H1 (cell line): Measurements from ENCODE around the gene CAMK2A. TPM values are rescaled to one million over a fixed set of nuclear protein-coding genes. Genes with fewer than 3 reads are reported as not detected.

Experiments
- CTCF ChIA-PET: fragments of 300-600 bp; sonication (Branson Sonifier 250); formaldehyde crosslinking; loops from one replicate; lab custom pipeline; 2021; ENCODE audit not compliant: partially characterized antibody; lab: Charles Lee
- POLR2A ChIA-PET: fragments of 300-600 bp; sonication (Branson Sonifier 250); formaldehyde crosslinking; loops from one replicate; lab custom pipeline; 2021; ENCODE audit warnings: inconsistent platforms; ENCODE audit not compliant: partially characterized antibody; lab: Charles Lee
- DNase-seq, 2 experiments: peaks; one replicate each; pipeline versions ENCODE4 v3.0.0 to v3.0.0-alpha.2; 2010 to 2022; ENCODE audit warnings: low spot score in 2 of 2, low read depth in 1 of 2, mixed read lengths in 1 of 2
- FAIRE-seq: peaks from 2 replicates; lab custom pipeline; 2011; peaks lifted over from hg19 to GRCh38; lab: Jason Lieb, UNC
- H2AFZ ChIP-seq: 2 replicates; pipeline ENCODE4 v1.8.1; 2012; ENCODE audit warnings: low read length, inconsistent platforms
- H2AK5ac ChIP-seq: 2 replicates; pipeline ENCODE4 v1.6.1; 2013; ENCODE audit warnings: low read depth, low read length
- H2BK120ac ChIP-seq: replicated peaks from 2 replicates; pipeline ENCODE3; 2013; ENCODE audit warnings: low read depth, low read length, inconsistent platforms
- H2BK12ac ChIP-seq: 2 replicates; pipeline ENCODE4 v1.6.1; 2013; ENCODE audit warnings: low read depth, low read length
- H2BK15ac ChIP-seq: 2 replicates; pipeline ENCODE4 v1.6.1; 2013; ENCODE audit warnings: low read length
- H2BK20ac ChIP-seq: 2 replicates; pipeline ENCODE4 v1.6.1; 2013; ENCODE audit warnings: low read length
- H2BK5ac ChIP-seq: 2 replicates; pipeline ENCODE4 v1.6.1; 2013; ENCODE audit warnings: low read depth, low read length
- H3K14ac ChIP-seq: 2 replicates; pipeline ENCODE4 v1.6.1; 2013; ENCODE audit warnings: inconsistent platforms; ENCODE audit not compliant: insufficient read length
- H3K18ac ChIP-seq: 2 replicates; pipeline ENCODE4 v1.6.1; 2013; ENCODE audit warnings: low read length; ENCODE audit errors: extremely low read depth
- H3K23ac ChIP-seq: 2 replicates; pipeline ENCODE4 v1.6.1; 2013; ENCODE audit warnings: inconsistent platforms; ENCODE audit not compliant: insufficient read length
- H3K23me2 ChIP-seq: 2 replicates; pipeline ENCODE4 v1.6.1; 2013; ENCODE audit warnings: low read depth, low read length
- H3K27ac ChIP-seq: 2 replicates; pipeline ENCODE4 v1.6.1; 2011; ENCODE audit warnings: low read depth, low read length, inconsistent platforms
- H3K27me3 ChIP-seq, 4 experiments: replicated peaks in 1 of 4; 1 replicate in 1 of 4; 2 replicates in 3 of 4; pipeline versions ENCODE4 v1.6.1 to v1.8.1; 2011 to 2013; ENCODE audit warnings: low read length in 3 of 4, mild to moderate bottlenecking in 3 of 4, inconsistent platforms in 2 of 4, mixed read lengths in 2 of 4, moderate library complexity in 1 of 4; ENCODE audit not compliant: control insufficient read depth in 3 of 4, insufficient read depth in 3 of 4; ENCODE audit errors: extremely low read depth in 1 of 4
- H3K36me3 ChIP-seq, 4 experiments: 2 replicates each; pipeline versions ENCODE4 v1.6.1 to v1.8.1; 2011 to 2013; ENCODE audit warnings: mild to moderate bottlenecking in 4 of 4, low read length in 3 of 4, moderate library complexity in 2 of 4, control low read depth in 1 of 4, inconsistent platforms in 1 of 4; ENCODE audit not compliant: insufficient read depth in 4 of 4, control insufficient read depth in 2 of 4
- H3K4ac ChIP-seq: replicated peaks from 2 replicates; pipeline ENCODE3; 2013; ENCODE audit warnings: low read length, low read depth, mixed read lengths, inconsistent platforms; ENCODE audit not compliant: insufficient read length
- H3K4me1 ChIP-seq, 4 experiments: replicated peaks in 1 of 4; 1 replicate in 1 of 4; 2 replicates in 3 of 4; pipeline versions ENCODE4 v1.6.1 to v1.8.1; 2011 to 2013; ENCODE audit warnings: low read length in 3 of 4, inconsistent platforms in 2 of 4, mixed read lengths in 1 of 4; ENCODE audit not compliant: insufficient read depth in 4 of 4, control insufficient read depth in 3 of 4
- H3K4me2 ChIP-seq, 2 experiments: 2 replicates each; pipeline versions ENCODE4 v1.6.1 to v1.8.1; 2011 to 2013; ENCODE audit warnings: low read depth in 2 of 2, low read length in 2 of 2, control low read depth in 1 of 2, inconsistent platforms in 1 of 2, mild to moderate bottlenecking in 1 of 2; ENCODE audit not compliant: insufficient read depth in 1 of 2
- H3K4me3 ChIP-seq, 4 experiments: fragments of 200-600, 300-600 bp in 1 of 4; sonication (generic), shearing (Covaris generic), sonication (Bioruptor Twin) in 1 of 4; 2 replicates each; pipeline versions ENCODE4 v1.5.1 to v1.8.1; 2011 to 2016; ENCODE audit warnings: low read length in 4 of 4, low read depth in 3 of 4, control low read depth in 2 of 4, inconsistent platforms in 2 of 4, mild to moderate bottlenecking in 2 of 4, mixed read lengths in 1 of 4, moderate library complexity in 1 of 4; ENCODE audit not compliant: insufficient read depth in 2 of 4; ENCODE audit errors: extremely low read depth in 1 of 4
- H3K56ac ChIP-seq: replicated peaks from 2 replicates; pipeline ENCODE3; 2013; ENCODE audit warnings: low read depth, mild to moderate bottlenecking, mixed read lengths, low read length, inconsistent platforms; ENCODE audit not compliant: insufficient read length
- H3K79me1 ChIP-seq: 2 replicates; pipeline ENCODE4 v1.6.1; 2013; ENCODE audit warnings: low read depth, low read length, control low read depth
- H3K79me2 ChIP-seq, 2 experiments: 2 replicates each; pipeline versions ENCODE4 v1.6.1 to v1.8.1; 2012 to 2013; ENCODE audit warnings: low read length in 2 of 2, mild to moderate bottlenecking in 2 of 2, inconsistent platforms in 1 of 2; ENCODE audit not compliant: insufficient read depth in 2 of 2, control insufficient read depth in 1 of 2
- H3K9ac ChIP-seq, 4 experiments: replicated peaks in 1 of 4; 1 replicate in 1 of 4; 2 replicates in 3 of 4; pipeline versions ENCODE4 v1.6.1 to v1.8.1; 2011 to 2013; ENCODE audit warnings: low read depth in 3 of 4, low read length in 3 of 4, control low read depth in 2 of 4, mild to moderate bottlenecking in 2 of 4, moderate library complexity in 2 of 4, inconsistent platforms in 1 of 4; ENCODE audit errors: extremely low read depth in 1 of 4
- H3K9me3 ChIP-seq, 2 experiments: 2 replicates each; pipeline versions ENCODE4 v1.6.1 to v1.8.1; 2012 to 2013; ENCODE audit warnings: mild to moderate bottlenecking in 2 of 2, moderate library complexity in 2 of 2, control low read depth in 1 of 2, inconsistent platforms in 1 of 2, low read depth in 1 of 2, low read length in 1 of 2, mixed read lengths in 1 of 2; ENCODE audit not compliant: insufficient read depth in 2 of 2
- H4K20me1 ChIP-seq, 2 experiments: replicated peaks in 1 of 2; 2 replicates each; pipeline versions ENCODE3 to v1.8.1; 2011 to 2013; ENCODE audit warnings: inconsistent platforms in 2 of 2, low read length in 2 of 2, mild to moderate bottlenecking in 1 of 2; ENCODE audit not compliant: insufficient read depth in 2 of 2, control insufficient read depth in 1 of 2
- H4K5ac ChIP-seq: 2 replicates; pipeline ENCODE4 v1.6.1; 2013; ENCODE audit warnings: low read length, low read depth, mixed read lengths, inconsistent platforms; ENCODE audit not compliant: insufficient read length
- H4K8ac ChIP-seq: 2 replicates; pipeline ENCODE4 v1.8.0; 2013; ENCODE audit warnings: mild to moderate bottlenecking, moderate library complexity, low read length, inconsistent platforms; ENCODE audit not compliant: insufficient read depth; ENCODE audit errors: extremely low read depth
- H4K91ac ChIP-seq: replicated peaks from 2 replicates; pipeline ENCODE3; 2013; ENCODE audit warnings: low read length, mixed read lengths, inconsistent platforms; ENCODE audit not compliant: insufficient read length
- ASH2L ChIP-seq: fragments of 200-600, 300-600 bp; sonication (generic); IDR thresholded peaks from one replicate; pipeline ENCODE4 v1.7.1; 2017; ENCODE audit warnings: low read length
- BACH1 ChIP-seq: IDR thresholded peaks from 2 replicates; pipeline ENCODE4 v1.6.1; 2012; ENCODE audit warnings: low read length, improper control_type of control experiment
- BRCA1 ChIP-seq: IDR thresholded peaks from 2 replicates; pipeline ENCODE4 v1.6.1; 2012; ENCODE audit warnings: low read depth, low read length, improper control_type of control experiment
- EZH2 ChIP-seq: fragments of 200-600 bp; sonication (generic); IDR thresholded peaks from 2 replicates; pipeline ENCODE4 v1.7.1; 2012; ENCODE audit warnings: low read depth, mild to moderate bottlenecking, moderate library complexity, low read length, inconsistent platforms; ENCODE audit not compliant: severe bottlenecking
- MAFK ChIP-seq: IDR thresholded peaks from 2 replicates; pipeline ENCODE4 v1.6.1; 2012; ENCODE audit warnings: low read depth, mild to moderate bottlenecking, improper control_type of control experiment, low read length
- RFX5 ChIP-seq: IDR thresholded peaks from 2 replicates; pipeline ENCODE4 v1.6.1; 2011; ENCODE audit warnings: low read depth, low read length, improper control_type of control experiment, borderline replicate concordance
- SIN3A ChIP-seq, 2 experiments: IDR thresholded peaks in 1 of 2; conservative IDR thresholded peaks in 1 of 2; 2 replicates each; pipeline ENCODE4 v1.6.1; 2011 to 2012; ENCODE audit warnings: low read length in 2 of 2, improper control_type of control experiment in 1 of 2, low read depth in 1 of 2, mild to moderate bottlenecking in 1 of 2
- SIX5 ChIP-seq: IDR thresholded peaks from 2 replicates; pipeline ENCODE4 v1.6.1; 2011; ENCODE audit warnings: mild to moderate bottlenecking, low read depth, low read length
- SRF ChIP-seq: IDR thresholded peaks from 2 replicates; pipeline ENCODE4 v1.6.1; 2011; ENCODE audit warnings: mild to moderate bottlenecking, low read depth, low read length, moderate library complexity
- WGBS, 2 experiments: shearing (Covaris generic) in 1 of 2; methylation state at CpG; one replicate each; pipeline versions ENCODE4 v1.1.6 to v1.1.7; 2013 to 2015; ENCODE audit warnings: low lambda C conversion rate in 2 of 2, mixed read lengths in 2 of 2, inconsistent platforms in 1 of 2, low coverage in 1 of 2, missing lambda C conversion rate in 1 of 2; ENCODE audit not compliant: insufficient replicate concordance in 2 of 2, insufficient coverage in 1 of 2, insufficient read length in 1 of 2; ENCODE audit errors: extremely low coverage in 1 of 2, missing lambda C conversion rate in 1 of 2; 5-methylcytosine and 5-hydroxymethylcytosine counted together
- polyA plus RNA-seq, 7 experiments: library from polyadenylated mRNA; depleted of rRNA in 3 of 7; stranded (reverse) in 5 of 7; unstranded in 2 of 7; fragments of >200 nt in 5 of 7; fragments of 200-250 nt in 2 of 7; gene quantifications; 1 replicate in 5 of 7; 2 replicates in 1 of 7; 4 replicates in 1 of 7; pipeline versions ENCODE4 v1.2.1 to v1.2.3, GENCODE V29; 2011 to 2013; ENCODE audit warnings: missing spikeins in 2 of 7, mixed read lengths in 2 of 7
- total RNA-seq: library from RNA; stranded (reverse); fragmentation: NEBNext Ultra II Directional; extraction: Animal tissue kit (Norgen Biotek cat#: 25700); gene quantifications from 2 replicates; pipeline ENCODE4 v1.2.1, GENCODE V29; 2021
- TF ChIP-seq, protein P1 (sequence below): IDR thresholded peaks from 2 replicates; pipeline ENCODE4 v1.6.1; 2012; ENCODE audit warnings: inconsistent platforms
- TF ChIP-seq, protein P2 (sequence below), 3 experiments: IDR thresholded peaks; 1 replicate in 2 of 3; 2 replicates in 1 of 3; pipeline versions ENCODE4 v1.5.1 to v1.6.1; 2011; ENCODE audit warnings: low read length in 3 of 3, mild to moderate bottlenecking in 3 of 3, inconsistent platforms in 2 of 3, low read depth in 1 of 3, moderate library complexity in 1 of 3; ENCODE audit not compliant: insufficient read depth in 1 of 3; ENCODE audit errors: control extremely low read depth in 1 of 3

Gene CAMK2A
- total and polyA plus RNA-seq, 2 of the 8 experiments (the other 6 are each of a cell fraction or from before 2014, with no cell fraction given), result 0.20 to 0.28 TPM

DNA sequence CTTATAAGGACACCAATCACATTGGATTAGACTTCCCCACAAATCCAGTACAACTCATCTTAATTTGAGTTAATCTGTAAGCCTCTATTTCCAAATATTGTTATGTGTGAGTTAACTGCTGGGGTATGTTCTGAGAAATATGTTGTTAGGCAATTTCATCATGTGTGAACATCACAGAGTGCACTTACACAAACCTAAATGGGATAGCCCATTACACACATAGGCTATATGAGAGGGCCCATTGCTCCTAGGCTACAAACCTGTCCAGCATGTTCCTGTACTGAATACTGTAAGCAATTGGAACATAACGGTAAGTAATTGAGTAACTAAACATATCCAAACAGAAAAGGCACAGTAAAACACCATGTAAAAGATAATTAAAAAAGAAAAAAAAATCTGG, 32.2 kb upstream of the CAMK2A start:
- Histone ChIP-seq H2AK5ac (no peak overlapping the region), H3K4me3 (no peak overlapping the region), H3K27ac (no peak overlapping the region), H3K4ac (no peak overlapping the region), H3K9ac (no peak overlapping the region), H3K4me2 (no peak overlapping the region), H4K5ac (no peak overlapping the region), H3K79me1 (no peaks in the 10 kb centered on the region), H4K91ac (no peak overlapping the region), H3K18ac (no peak overlapping the region), H3K79me2 (no peaks in the 10 kb centered on the region), H3K36me3 (no peaks in the 10 kb centered on the region), H4K20me1 (no peaks in the 10 kb centered on the region), H2AFZ (no peak overlapping the region), H3K23me2 (no peaks in the 10 kb centered on the region), H3K4me1 (peaks cover 0 to 6% (median 1%) of the 10 kb centered on the region in 4 experiments; a peak in 4 of 7 replicates), H4K8ac (no peak overlapping the region), H2BK12ac (no peak overlapping the region), H3K56ac (no peak overlapping the region), H3K14ac (no peak overlapping the region), H2BK120ac (no peak overlapping the region), H3K27me3 (no peaks in the 10 kb centered on the region), H2BK5ac (no peak overlapping the region), H2BK15ac (no peak overlapping the region), H3K23ac (no peak overlapping the region), H2BK20ac (no peak overlapping the region), H3K9me3 (no peaks in the 10 kb centered on the region)
- CTCF ChIA-PET, result interaction anchor here (1.3 to 2.8 kb wide), 3 partner anchors 12 to 35 kb away, joined by 4 to 7 read pairs (median 5); partner anchors contain the start of gene ARSI
- POLR2A ChIA-PET, result no interaction called here
- WGBS, 2 experiments, result 92% methylated on average over 1 of the region's 1 CpG; no CpG with 5 or more reads in 1 of the 2 experiments
- DNase-seq, result no peak
- FAIRE-seq, result no peak
- TF ChIP-seq MAFK (no peak), SRF (no peak), SIX5 (no peak), ASH2L (no peak), EZH2 (no peak), SIN3A (conservative IDR thresholded peaks at IDR 0.05 in 1 of 2, IDR thresholded peaks at IDR 0.05 in 1 of 2; ENCODE audit: low read depth in 1 of 2, low read length in 2 of 2) (no peak), BRCA1 (no peak), RFX5 (no peak), BACH1 (no peak)
- TF ChIP-seq, protein P1, sequence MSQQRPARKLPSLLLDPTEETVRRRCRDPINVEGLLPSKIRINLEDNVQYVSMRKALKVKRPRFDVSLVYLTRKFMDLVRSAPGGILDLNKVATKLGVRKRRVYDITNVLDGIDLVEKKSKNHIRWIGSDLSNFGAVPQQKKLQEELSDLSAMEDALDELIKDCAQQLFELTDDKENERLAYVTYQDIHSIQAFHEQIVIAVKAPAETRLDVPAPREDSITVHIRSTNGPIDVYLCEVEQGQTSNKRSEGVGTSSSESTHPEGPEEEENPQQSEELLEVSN, result no peak
- TF ChIP-seq, protein P2, sequence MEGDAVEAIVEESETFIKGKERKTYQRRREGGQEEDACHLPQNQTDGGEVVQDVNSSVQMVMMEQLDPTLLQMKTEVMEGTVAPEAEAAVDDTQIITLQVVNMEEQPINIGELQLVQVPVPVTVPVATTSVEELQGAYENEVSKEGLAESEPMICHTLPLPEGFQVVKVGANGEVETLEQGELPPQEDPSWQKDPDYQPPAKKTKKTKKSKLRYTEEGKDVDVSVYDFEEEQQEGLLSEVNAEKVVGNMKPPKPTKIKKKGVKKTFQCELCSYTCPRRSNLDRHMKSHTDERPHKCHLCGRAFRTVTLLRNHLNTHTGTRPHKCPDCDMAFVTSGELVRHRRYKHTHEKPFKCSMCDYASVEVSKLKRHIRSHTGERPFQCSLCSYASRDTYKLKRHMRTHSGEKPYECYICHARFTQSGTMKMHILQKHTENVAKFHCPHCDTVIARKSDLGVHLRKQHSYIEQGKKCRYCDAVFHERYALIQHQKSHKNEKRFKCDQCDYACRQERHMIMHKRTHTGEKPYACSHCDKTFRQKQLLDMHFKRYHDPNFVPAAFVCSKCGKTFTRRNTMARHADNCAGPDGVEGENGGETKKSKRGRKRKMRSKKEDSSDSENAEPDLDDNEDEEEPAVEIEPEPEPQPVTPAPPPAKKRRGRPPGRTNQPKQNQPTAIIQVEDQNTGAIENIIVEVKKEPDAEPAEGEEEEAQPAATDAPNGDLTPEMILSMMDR (IDR thresholded peaks at IDR 0.05; ENCODE audit: control extremely low read depth in 1 of 3, insufficient read depth in 1 of 3, low read depth in 1 of 3, low read length in 3 of 3), result no peak
